Retinal pigment epithelial cell (primary cell): Measurements from ENCODE around the gene TDRD9.

Experiments
- DNase-seq: peaks from one replicate; pipeline ENCODE4 v3.0.0-alpha.2; 2010; ENCODE audit warnings: low read depth
- H3K4me3 ChIP-seq: 2 replicates; pipeline ENCODE4 v1.5.1; 2011; ENCODE audit warnings: mild to moderate bottlenecking, low read length, control low read depth, moderate library complexity
- CTCF ChIP-seq: conservative IDR thresholded peaks from 2 replicates; pipeline ENCODE4 v1.5.1; 2011; ENCODE audit warnings: low read depth, low read length, control low read depth, inconsistent platforms

The TDRD9 gene

GRCh38 chr14:103925316-103925715 is 2.9 kb upstream of the TDRD9 start:
- no peak for TF ChIP-seq CTCF
- no peak for DNase-seq
- no peak overlapping the region for H3K4me3 ChIP-seq

GRCh38 chr14:103927566-103927965 is 690 bp upstream of the TDRD9 start:
- no peak for TF ChIP-seq CTCF
- DNase-seq, result no peak
- H3K4me3 ChIP-seq, result no peak overlapping the region

- no peak for TF ChIP-seq CTCF
- DNase-seq, result no peak
- H3K4me3 ChIP-seq, result no peak overlapping the region
Observed at GRCh38 chr14:103930051-103930604, 1.9 kb downstream of the TDRD9 start.

- no peak overlapping the region for H3K4me3 ChIP-seq
- TF ChIP-seq CTCF, result no peak
- no peak for DNase-seq
Observed at GRCh38 chr14:103931422-103931821, 3.2 kb downstream of the TDRD9 start.

- TF ChIP-seq CTCF, result no peak
- no peak for DNase-seq
- H3K4me3 ChIP-seq, result no peak overlapping the region
Observed at GRCh38 chr14:103932791-103933490, 4.7 kb downstream of the TDRD9 start.

GRCh38 chr14:103935102-103935501 is 6.8 kb downstream of the TDRD9 start:
- no peak overlapping the region for H3K4me3 ChIP-seq
- no peak for DNase-seq
- TF ChIP-seq CTCF, result no peak

GRCh38 chr14:103941462-103941861 is 13.2 kb downstream of the TDRD9 start:
- DNase-seq, result no peak
- no peak overlapping the region for H3K4me3 ChIP-seq
- no peak for TF ChIP-seq CTCF
